ENCODE data around the gene BOK. TPM values are rescaled to one million over a fixed set of nuclear protein-coding genes. Genes with fewer than 3 reads are reported as not detected.

The BOK gene
- total RNA-seq, 1 donor from 2014 or later, result 13.8 TPM

GRCh38 chr2:241611062-241611461 lies 52.5 kb downstream of the BOK start:
- TF ChIP-seq CTCF (IDR thresholded peaks at IDR 0.05; ENCODE audit: partially characterized antibody, unreplicated experiment), result no peak
- Mint-ChIP-seq H3K27me3 (ENCODE audit: unreplicated experiment) (peaks cover 2% of the 10 kb centered on the region), H3K9me3 (ENCODE audit: unreplicated experiment) (peaks cover 3% of the 10 kb centered on the region), H3K4me3 (ENCODE audit: unreplicated experiment) (peak overlapping the region; percentile 82), H3K36me3 (ENCODE audit: unreplicated experiment) (no peaks in the 10 kb centered on the region), H3K27ac (ENCODE audit: unreplicated experiment) (no peak overlapping the region), H3K4me1 (ENCODE audit: low read depth, unreplicated experiment) (peaks cover 19% of the 10 kb centered on the region)
- DNase-seq, result no peak

- H3K4me3 Mint-ChIP-seq (ENCODE audit: unreplicated experiment), result no peak overlapping the region
- no peaks in the 10 kb centered on the region for H3K36me3 Mint-ChIP-seq (ENCODE audit: unreplicated experiment)
- peaks cover 3% of the 10 kb centered on the region for H3K9me3 Mint-ChIP-seq (ENCODE audit: unreplicated experiment)
- peak overlapping the region; percentile 70 for H3K27ac Mint-ChIP-seq (ENCODE audit: unreplicated experiment)
- no peak for TF ChIP-seq CTCF (IDR thresholded peaks at IDR 0.05; ENCODE audit: partially characterized antibody, unreplicated experiment)
- H3K27me3 Mint-ChIP-seq (ENCODE audit: unreplicated experiment), result peaks cover 2% of the 10 kb centered on the region
- H3K4me1 Mint-ChIP-seq (ENCODE audit: low read depth, unreplicated experiment), result peaks cover 22% of the 10 kb centered on the region
- no peak for DNase-seq
Observed at GRCh38 chr2:241612156-241613016, 53.8 kb downstream of the BOK start.

- no peaks in the 10 kb centered on the region for H3K36me3 Mint-ChIP-seq (ENCODE audit: unreplicated experiment)
- peaks cover 2% of the 10 kb centered on the region for H3K27me3 Mint-ChIP-seq (ENCODE audit: unreplicated experiment)
- no peak for DNase-seq
- peaks cover 3% of the 10 kb centered on the region for H3K9me3 Mint-ChIP-seq (ENCODE audit: unreplicated experiment)
- H3K4me3 Mint-ChIP-seq (ENCODE audit: unreplicated experiment), result no peak overlapping the region
- no peak for TF ChIP-seq CTCF (IDR thresholded peaks at IDR 0.05; ENCODE audit: partially characterized antibody, unreplicated experiment)
- peaks cover 23% of the 10 kb centered on the region for H3K4me1 Mint-ChIP-seq (ENCODE audit: low read depth, unreplicated experiment)
- H3K27ac Mint-ChIP-seq (ENCODE audit: unreplicated experiment), result peak overlapping the region; percentile 8
Observed at GRCh38 chr2:241613017-241613780, 54.7 kb downstream of the BOK start.

GRCh38 chr2:241615041-241615440 lies 56.5 kb downstream of the BOK start:
- peaks cover 6% of the 10 kb centered on the region for H3K27me3 Mint-ChIP-seq (ENCODE audit: unreplicated experiment)
- peaks cover 3% of the 10 kb centered on the region for H3K9me3 Mint-ChIP-seq (ENCODE audit: unreplicated experiment)
- peaks cover 23% of the 10 kb centered on the region for H3K4me1 Mint-ChIP-seq (ENCODE audit: low read depth, unreplicated experiment)
- no peaks in the 10 kb centered on the region for H3K36me3 Mint-ChIP-seq (ENCODE audit: unreplicated experiment)
- no peak overlapping the region for H3K27ac Mint-ChIP-seq (ENCODE audit: unreplicated experiment)
- TF ChIP-seq CTCF (IDR thresholded peaks at IDR 0.05; ENCODE audit: partially characterized antibody, unreplicated experiment), result no peak
- no peak for DNase-seq
- no peak overlapping the region for H3K4me3 Mint-ChIP-seq (ENCODE audit: unreplicated experiment)
